ENCODE data around the gene PDE4D. TPM values are rescaled to one million over a fixed set of nuclear protein-coding genes. Genes with fewer than 3 reads are reported as not detected.

PDE4D gene
- total RNA-seq, 1 donor from 2014 or later = 7.6 TPM

DNA sequence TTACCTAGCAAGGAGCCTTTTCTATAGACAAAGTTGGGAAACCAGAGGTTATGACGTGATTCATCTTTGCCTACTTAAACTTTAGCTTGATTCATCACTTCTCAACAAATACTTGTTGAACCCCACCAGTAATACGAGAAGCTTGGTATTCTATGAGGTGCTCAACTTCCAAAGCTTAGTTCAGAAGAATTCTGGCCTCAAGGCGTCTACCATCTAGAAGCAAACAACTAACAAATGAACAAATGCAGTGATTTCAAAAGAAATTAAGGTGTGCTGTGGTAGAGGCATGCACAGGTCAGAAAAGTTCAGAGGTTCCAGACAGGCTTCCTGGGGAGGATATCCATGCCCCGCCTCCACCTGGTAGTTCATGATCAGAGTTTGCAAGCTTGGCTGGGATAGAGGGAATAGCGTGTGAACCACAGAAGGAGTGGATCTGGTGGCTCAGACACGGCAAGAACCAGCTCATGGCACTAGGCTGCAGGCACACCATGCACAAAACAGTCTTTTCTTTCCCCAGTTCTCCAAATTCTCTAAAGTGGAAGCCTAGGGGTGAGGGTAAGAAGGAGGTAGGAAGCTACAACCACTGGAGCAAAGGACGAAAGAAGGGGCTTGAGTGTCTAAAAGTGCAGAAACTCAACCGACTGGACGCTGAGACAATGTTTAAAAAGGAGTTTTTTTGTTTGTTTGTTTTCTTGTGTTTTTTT, 837.6 kb downstream of the PDE4D start:
- no peak for DNase-seq (ENCODE audit: low spot score, unreplicated experiment)
- no peak overlapping the region for H3K4me3 Mint-ChIP-seq (ENCODE audit: low read depth)
- H3K4me1 Mint-ChIP-seq (ENCODE audit: low read depth) = peaks cover 1% of the 10 kb centered on the region
- no peaks in the 10 kb centered on the region for H3K36me3 Mint-ChIP-seq (ENCODE audit: insufficient read depth)
- no peaks in the 10 kb centered on the region for H3K27me3 Mint-ChIP-seq
- H3K27ac Mint-ChIP-seq = no peak overlapping the region
- H3K9me3 Mint-ChIP-seq (ENCODE audit: low read depth) = no peaks in the 10 kb centered on the region
- TF ChIP-seq CTCF (IDR thresholded peaks at IDR 0.05; ENCODE audit: unreplicated experiment) = no peak

DNA sequence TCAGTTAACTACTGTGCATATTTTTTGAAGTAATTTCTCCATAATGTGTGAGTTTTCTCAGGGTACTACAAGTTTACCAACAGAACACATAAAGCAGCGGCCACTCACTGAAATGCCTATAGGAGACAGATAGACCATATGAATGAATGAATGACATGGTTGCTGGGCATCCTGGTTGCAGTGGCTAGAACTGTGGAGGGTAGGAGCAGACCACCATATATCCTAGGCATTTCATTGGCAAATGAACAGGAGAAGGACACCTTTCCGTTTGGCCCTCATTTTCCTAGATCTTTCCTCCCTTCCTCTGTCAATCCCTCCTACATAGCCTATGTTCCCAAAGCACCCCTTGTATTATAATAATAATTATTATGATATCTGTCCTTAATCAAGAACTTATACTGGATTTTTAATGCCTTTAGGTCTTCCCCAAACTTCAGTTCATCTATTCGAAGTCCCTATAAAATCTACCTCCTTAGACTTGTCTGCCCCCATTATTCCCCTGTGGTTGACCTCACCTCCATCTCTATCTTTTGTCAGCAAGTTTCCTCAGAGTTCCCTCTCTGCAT, 838.5 kb downstream of the PDE4D start:
- H3K36me3 Mint-ChIP-seq (ENCODE audit: insufficient read depth) = no peaks in the 10 kb centered on the region
- peaks cover 1% of the 10 kb centered on the region for H3K4me1 Mint-ChIP-seq (ENCODE audit: low read depth)
- TF ChIP-seq CTCF (IDR thresholded peaks at IDR 0.05; ENCODE audit: unreplicated experiment) = no peak
- H3K27me3 Mint-ChIP-seq = no peaks in the 10 kb centered on the region
- no peaks in the 10 kb centered on the region for H3K9me3 Mint-ChIP-seq (ENCODE audit: low read depth)
- no peak for DNase-seq (ENCODE audit: low spot score, unreplicated experiment)
- H3K4me3 Mint-ChIP-seq (ENCODE audit: low read depth) = no peak overlapping the region
- no peak overlapping the region for H3K27ac Mint-ChIP-seq

DNA sequence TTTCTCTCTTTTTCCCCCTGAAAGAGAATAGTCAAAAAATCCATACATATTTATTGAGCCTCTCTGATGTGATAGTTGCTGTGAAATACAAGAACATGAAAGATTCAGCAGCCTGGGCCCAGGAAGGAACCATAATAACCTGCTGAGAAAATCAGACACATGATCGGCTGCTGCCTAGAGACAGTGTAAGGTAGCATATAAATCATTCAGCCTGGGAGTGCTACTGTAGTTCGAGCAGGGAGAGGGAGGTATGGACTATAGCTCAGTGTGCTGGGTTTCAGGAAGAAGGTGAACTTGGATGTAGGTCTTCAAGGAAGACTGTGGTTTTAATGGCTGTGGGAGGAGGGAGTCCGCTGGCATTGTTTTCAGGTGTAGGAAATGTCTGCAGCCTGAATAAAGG, 841.6 kb downstream of the PDE4D start:
- Mint-ChIP-seq H3K27ac (no peak overlapping the region), H3K4me3 (ENCODE audit: low read depth) (no peak overlapping the region), H3K27me3 (no peaks in the 10 kb centered on the region), H3K4me1 (ENCODE audit: low read depth) (peaks cover 8% of the 10 kb centered on the region), H3K9me3 (ENCODE audit: low read depth) (no peaks in the 10 kb centered on the region), H3K36me3 (ENCODE audit: insufficient read depth) (no peaks in the 10 kb centered on the region)
- no peak for DNase-seq (ENCODE audit: low spot score, unreplicated experiment)
- no peak for TF ChIP-seq CTCF (IDR thresholded peaks at IDR 0.05; ENCODE audit: unreplicated experiment)

- no peak for TF ChIP-seq CTCF (IDR thresholded peaks at IDR 0.05; ENCODE audit: unreplicated experiment)
- no peaks in the 10 kb centered on the region for H3K27me3 Mint-ChIP-seq
- no peak overlapping the region for H3K27ac Mint-ChIP-seq
- DNase-seq (ENCODE audit: low spot score, unreplicated experiment) = no peak
- no peaks in the 10 kb centered on the region for H3K9me3 Mint-ChIP-seq (ENCODE audit: low read depth)
- H3K4me1 Mint-ChIP-seq (ENCODE audit: low read depth) = peaks cover 8% of the 10 kb centered on the region
- no peaks in the 10 kb centered on the region for H3K36me3 Mint-ChIP-seq (ENCODE audit: insufficient read depth)
- no peak overlapping the region for H3K4me3 Mint-ChIP-seq (ENCODE audit: low read depth)
Observed at GRCh38 chr5:59049095-59049494, 844.4 kb downstream of the PDE4D start.

DNA sequence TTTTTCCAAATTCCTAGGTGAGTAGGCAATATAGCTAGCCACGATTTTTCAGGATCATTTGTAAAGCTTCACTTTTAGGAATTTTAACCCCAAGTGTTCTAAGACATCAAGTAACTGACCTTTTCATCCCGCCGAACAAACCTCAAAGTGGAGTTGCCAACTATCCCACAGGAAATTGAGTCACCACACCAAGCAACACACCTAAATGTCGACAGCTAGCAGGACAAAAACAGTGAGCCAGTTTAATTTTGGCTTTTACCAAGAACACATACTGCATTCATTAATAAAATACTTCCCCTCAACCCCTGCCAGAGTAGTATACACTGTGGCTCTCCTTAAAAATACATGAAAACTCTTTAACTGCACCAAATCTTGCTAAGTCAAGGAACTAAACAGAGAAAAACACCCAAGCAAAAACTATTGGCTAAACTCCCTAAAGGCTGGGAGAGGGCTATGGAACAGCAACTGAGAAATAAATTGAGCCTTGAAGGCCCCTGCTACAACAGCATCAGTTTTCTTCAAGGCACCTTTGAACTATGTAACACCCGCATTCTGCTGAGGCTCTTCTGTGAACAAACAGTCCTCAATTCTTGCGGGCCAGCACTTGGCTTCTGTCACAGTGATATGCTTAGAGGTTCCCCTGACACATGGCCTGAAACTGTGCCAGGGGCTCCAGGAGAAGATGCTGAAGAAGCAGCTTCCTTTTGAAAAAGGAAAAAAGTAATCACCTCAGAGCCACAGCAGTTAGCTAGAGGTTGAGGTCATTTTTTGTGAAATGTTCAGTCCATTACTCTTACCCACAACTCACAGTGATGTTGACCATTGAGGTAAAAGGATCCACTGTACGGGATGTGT, 851.1 kb downstream of the PDE4D start:
- Mint-ChIP-seq H3K4me3 (ENCODE audit: low read depth) (no peak overlapping the region), H3K27me3 (peaks cover 27% of the 10 kb centered on the region), H3K9me3 (ENCODE audit: low read depth) (no peaks in the 10 kb centered on the region), H3K27ac (no peak overlapping the region), H3K4me1 (ENCODE audit: low read depth) (peaks cover 15% of the 10 kb centered on the region), H3K36me3 (ENCODE audit: insufficient read depth) (no peaks in the 10 kb centered on the region)
- no peak for DNase-seq (ENCODE audit: low spot score, unreplicated experiment)
- TF ChIP-seq CTCF (IDR thresholded peaks at IDR 0.05; ENCODE audit: unreplicated experiment) = no peak

All from progenitor cell of endocrine pancreas (in vitro differentiated cells).